ENCODE measurements around the gene RAG2.
"Not testable (repeated sequence)": the region's sequence is repeated elsewhere in the genome, so short reads cannot be mapped to it uniquely, and the experiment has no call there.

RAG2 gene

GRCh38 chr11:36565031-36565610 is 32.9 kb downstream of the RAG2 start:
- TF ChIP-seq, protein P1, sequence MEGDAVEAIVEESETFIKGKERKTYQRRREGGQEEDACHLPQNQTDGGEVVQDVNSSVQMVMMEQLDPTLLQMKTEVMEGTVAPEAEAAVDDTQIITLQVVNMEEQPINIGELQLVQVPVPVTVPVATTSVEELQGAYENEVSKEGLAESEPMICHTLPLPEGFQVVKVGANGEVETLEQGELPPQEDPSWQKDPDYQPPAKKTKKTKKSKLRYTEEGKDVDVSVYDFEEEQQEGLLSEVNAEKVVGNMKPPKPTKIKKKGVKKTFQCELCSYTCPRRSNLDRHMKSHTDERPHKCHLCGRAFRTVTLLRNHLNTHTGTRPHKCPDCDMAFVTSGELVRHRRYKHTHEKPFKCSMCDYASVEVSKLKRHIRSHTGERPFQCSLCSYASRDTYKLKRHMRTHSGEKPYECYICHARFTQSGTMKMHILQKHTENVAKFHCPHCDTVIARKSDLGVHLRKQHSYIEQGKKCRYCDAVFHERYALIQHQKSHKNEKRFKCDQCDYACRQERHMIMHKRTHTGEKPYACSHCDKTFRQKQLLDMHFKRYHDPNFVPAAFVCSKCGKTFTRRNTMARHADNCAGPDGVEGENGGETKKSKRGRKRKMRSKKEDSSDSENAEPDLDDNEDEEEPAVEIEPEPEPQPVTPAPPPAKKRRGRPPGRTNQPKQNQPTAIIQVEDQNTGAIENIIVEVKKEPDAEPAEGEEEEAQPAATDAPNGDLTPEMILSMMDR (IDR thresholded peaks at IDR 0.05; ENCODE audit: low read depth, low read length, missing control alignments) = no peak
- no peak overlapping the region for H3K4me3 ChIP-seq (ENCODE audit: low read depth, low read length)
- in situ Hi-C loops (cut with HindIII; ENCODE audit: low sequenced_read_pairs) = loop anchor here (5.0 kb wide), 1 partner anchor 97 kb away; no protein-coding TSS in a partner anchor
- no peak for DNase-seq (ENCODE audit: low read depth)

DNA sequence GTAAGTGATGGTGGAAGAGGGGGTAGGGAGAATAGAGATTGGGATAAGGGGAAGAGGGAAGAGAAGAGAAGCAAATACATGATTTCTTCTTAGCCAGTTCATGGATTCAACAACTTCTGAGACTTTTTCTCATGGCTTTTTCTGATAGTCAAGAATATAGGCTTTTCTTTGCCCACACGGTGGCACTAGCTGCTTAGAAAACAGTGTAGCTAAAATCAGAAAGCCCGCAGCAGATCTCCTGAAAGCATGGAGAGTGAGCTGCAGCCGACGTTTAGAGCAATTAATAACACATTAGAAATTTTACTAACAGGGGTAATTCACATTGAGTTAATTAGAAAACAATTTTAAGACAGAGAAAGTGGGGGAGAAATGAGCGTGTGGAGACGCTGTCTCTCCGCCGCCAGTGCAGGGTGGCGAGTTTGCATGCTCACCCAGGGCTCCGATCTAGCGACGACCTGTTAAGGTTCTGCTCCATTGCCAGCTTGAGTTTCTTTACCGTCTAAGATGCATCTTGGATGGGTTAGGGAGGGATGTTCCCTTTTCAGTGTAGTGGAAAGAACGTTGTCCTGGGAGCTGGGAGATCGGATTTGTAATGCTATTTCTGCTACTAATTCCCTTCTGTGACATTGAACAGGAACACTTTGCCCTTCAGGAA is 33.5 kb downstream of the RAG2 start:
- in situ Hi-C loops (cut with HindIII; ENCODE audit: low sequenced_read_pairs) = loop anchor here (5.0 kb wide), 1 partner anchor 98 kb away; no protein-coding TSS in a partner anchor
- TF ChIP-seq, protein P1 (IDR thresholded peaks at IDR 0.05; ENCODE audit: low read depth, low read length, missing control alignments) = peak; percentile 73
- DNase-seq (ENCODE audit: low read depth) = peak; percentile 45
- H3K4me3 ChIP-seq (ENCODE audit: low read depth, low read length) = peak overlapping the region; percentile 17

DNA sequence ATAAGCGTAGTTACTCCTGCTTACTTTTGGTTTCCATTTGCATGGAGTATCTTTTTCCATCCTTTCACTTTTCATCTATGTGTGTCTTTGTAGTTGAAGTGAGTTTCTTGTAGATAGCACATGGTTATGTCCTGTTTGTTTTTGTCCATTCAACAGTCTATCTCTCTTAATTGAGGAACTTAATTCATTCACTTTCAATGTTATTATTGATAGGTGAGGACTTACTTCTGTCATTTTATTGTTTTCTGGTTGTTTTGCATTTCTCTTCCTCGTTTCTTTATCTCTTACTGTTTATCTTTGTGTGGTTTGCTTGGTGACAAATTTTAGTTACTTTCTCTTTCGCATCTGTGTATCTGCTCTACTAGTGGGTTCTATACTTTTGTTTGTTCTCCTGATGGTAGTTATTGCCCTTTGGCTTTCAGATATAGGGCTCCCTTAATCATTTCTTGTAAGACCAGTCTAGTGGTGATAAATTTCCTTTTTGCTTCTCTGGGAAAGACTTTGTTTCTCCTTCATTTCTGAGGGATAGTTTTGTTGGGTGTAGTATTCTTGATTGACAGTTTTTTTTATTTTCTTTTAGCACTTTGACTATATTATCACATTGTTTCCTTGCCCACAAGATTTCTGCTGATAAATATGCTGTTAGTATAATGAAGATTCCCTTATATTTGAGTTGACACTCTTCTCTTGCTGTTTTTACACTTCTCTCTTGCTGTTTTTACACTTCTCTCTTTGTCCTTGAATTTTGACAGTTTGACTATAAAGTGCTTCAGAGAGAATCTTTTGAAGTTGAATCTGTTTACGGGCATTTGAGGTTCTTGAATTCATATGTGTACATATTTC is 39.2 kb downstream of the RAG2 start:
- TF ChIP-seq, protein P1 (IDR thresholded peaks at IDR 0.05; ENCODE audit: low read depth, low read length, missing control alignments) = no peak
- DNase-seq (ENCODE audit: low read depth) = no peak
- no peak overlapping the region for H3K4me3 ChIP-seq (ENCODE audit: low read depth, low read length)
- in situ Hi-C loops (cut with HindIII; ENCODE audit: low sequenced_read_pairs) = no loop called here

DNA sequence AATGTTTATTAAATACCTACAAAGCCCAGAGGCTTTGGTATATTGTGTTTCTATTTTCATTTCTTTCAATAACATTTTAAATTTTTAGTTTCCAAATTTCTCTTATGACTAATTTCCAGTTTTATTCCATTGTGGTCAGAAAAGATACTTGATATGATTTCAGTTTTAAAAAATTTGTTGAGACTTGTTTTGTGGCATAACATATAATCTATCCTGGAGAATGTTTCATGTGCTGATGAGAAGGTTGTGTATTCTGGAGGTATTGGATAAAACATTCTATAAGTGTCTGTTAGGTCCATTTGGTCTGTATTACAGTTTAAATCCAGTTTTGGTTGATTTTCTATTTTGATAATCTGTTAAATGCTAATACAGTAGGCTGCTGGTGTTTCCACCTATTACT is 40.0 kb downstream of the RAG2 start:
- TF ChIP-seq, protein P1 (IDR thresholded peaks at IDR 0.05; ENCODE audit: low read depth, low read length, missing control alignments) = no peak
- in situ Hi-C loops (cut with HindIII; ENCODE audit: low sequenced_read_pairs) = no loop called here
- no peak for DNase-seq (ENCODE audit: low read depth)
- no peak overlapping the region for H3K4me3 ChIP-seq (ENCODE audit: low read depth, low read length)

- DNase-seq (ENCODE audit: low read depth); H3K4me3 ChIP-seq (ENCODE audit: low read depth, low read length); in situ Hi-C loops (cut with HindIII; ENCODE audit: low sequenced_read_pairs): not testable (repeated sequence)
These were observed 40.6 kb downstream of the RAG2 start for GRCh38 chr11:36557390-36557789.

DNA sequence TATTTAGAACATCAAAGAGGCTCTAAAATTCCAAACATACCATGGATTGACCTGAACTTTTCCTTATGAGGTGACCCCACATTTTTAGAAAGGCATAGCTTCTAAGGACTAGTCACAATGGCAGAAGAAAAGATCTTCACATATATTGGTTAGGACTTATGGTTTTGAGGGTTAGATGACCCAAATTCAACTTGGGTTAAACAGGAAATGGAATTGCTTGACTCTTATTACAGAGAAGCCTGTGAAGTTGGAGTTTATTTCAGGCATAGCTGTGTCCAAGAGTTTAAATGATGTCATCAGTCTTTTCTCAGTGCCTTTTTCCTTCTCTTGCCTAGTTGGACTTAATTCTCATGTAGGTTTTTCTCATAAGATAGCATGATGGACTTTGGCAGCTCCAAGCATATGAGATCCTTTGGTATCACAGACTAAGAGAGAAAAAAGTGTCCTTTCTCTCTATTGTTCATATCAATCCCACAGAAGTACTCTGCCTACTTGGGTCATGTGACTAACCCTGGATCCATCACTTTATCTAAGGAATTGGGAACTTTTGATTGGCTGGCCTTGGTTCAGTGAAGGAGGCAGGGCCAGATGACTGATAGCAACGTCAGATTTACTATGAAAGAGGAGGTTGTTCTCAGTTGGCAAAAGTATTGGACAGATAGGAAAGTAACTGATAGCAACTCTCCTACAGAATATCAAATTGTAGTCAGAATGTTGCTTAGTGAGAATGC is 47.5 kb downstream of the RAG2 start:
- in situ Hi-C loops (cut with HindIII; ENCODE audit: low sequenced_read_pairs) = no loop called here
- TF ChIP-seq, protein P1 (IDR thresholded peaks at IDR 0.05; ENCODE audit: low read depth, low read length, missing control alignments) = no peak
- no peak overlapping the region for H3K4me3 ChIP-seq (ENCODE audit: low read depth, low read length)
- DNase-seq (ENCODE audit: low read depth) = no peak
